ENCODE results near the gene AGAP1. TPM values are rescaled to one million over a fixed set of nuclear protein-coding genes. Genes with fewer than 3 reads are reported as not detected.

Gene AGAP1
- total and polyA plus RNA-seq, 2 donors (not counting 3 experiments of a cell fraction or from before 2014, with no cell fraction given) = 10.2 to 20.9 TPM

GRCh38 chr2:235642446-235643098, 148.7 kb downstream of the AGAP1 start:
- no peaks in the 10 kb centered on the region for H3K27me3 ChIP-seq (ENCODE audit: control insufficient read depth in 2 of 2, insufficient read depth in 2 of 2, low read length in 2 of 2)
- H3K4me2 ChIP-seq (ENCODE audit: insufficient read depth, low read length) = no peak overlapping the region
- no peaks in the 10 kb centered on the region for H3K9me3 ChIP-seq (replicated peaks; ENCODE audit: control insufficient read depth, insufficient read depth, low read length)
- no peaks in the 10 kb centered on the region for H4K20me1 ChIP-seq (replicated peaks; ENCODE audit: control insufficient read depth, extremely low read depth, insufficient read depth, low read length)
- FAIRE-seq (no peak), DNase-seq (ENCODE audit: low read depth, low spot score) (no peak)
- CTCF ChIA-PET = interaction anchor here (1.0 kb wide), 1 partner anchor 103 kb away, joined by 3 read pairs; no protein-coding TSS in a partner anchor
- no peak overlapping the region for H3K9ac ChIP-seq (replicated peaks; ENCODE audit: extremely low read depth, insufficient read depth, low read length)
- no peak overlapping the region for H3K27ac ChIP-seq (ENCODE audit: insufficient read depth, low read depth, low read length)
- H3K36me3 ChIP-seq (ENCODE audit: control insufficient read depth in 2 of 2, extremely low read depth in 1 of 2, insufficient read depth in 2 of 2, low read length in 2 of 2) = no peaks in the 10 kb centered on the region
- POLR2A ChIA-PET = no interaction called here
- H3K4me3 ChIP-seq (replicated peaks in 1 of 3; ENCODE audit: insufficient read depth in 1 of 3, low read depth in 1 of 3, low read length in 3 of 3) = no peak overlapping the region
- H3K4me1 ChIP-seq (ENCODE audit: control insufficient read depth, extremely low read depth, insufficient read depth, low read length) = no peaks in the 10 kb centered on the region
- BruUV-seq (replicated peaks) = no TSS peak
- intact Hi-C loops (cut with micrococcal nuclease) (no loop called here), dilution Hi-C loops (cut with MboI; ENCODE audit: extremely low pct_ligation_motif_present, low sequenced_read_pairs) (no loop called here)
- H2AFZ ChIP-seq (ENCODE audit: low read depth, low read length) = no peak overlapping the region
- no peaks in the 10 kb centered on the region for H3K9me1 ChIP-seq (replicated peaks; ENCODE audit: control insufficient read depth, extremely low read depth, insufficient read depth, low read length)
- no peak for TF ChIP-seq MYC (IDR thresholded peaks at IDR 0.05; ENCODE audit: low read depth, low read length)
- TF ChIP-seq GATA2 (IDR thresholded peaks at IDR 0.05; ENCODE audit: insufficient read depth, insufficient read length, low read depth, low read length) = no peak
- TF ChIP-seq, protein P1, sequence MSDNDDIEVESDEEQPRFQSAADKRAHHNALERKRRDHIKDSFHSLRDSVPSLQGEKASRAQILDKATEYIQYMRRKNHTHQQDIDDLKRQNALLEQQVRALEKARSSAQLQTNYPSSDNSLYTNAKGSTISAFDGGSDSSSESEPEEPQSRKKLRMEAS (IDR thresholded peaks at IDR 0.05; ENCODE audit: insufficient read depth, insufficient read length) = no peak
- no peak for TF ChIP-seq CTCF (IDR thresholded peaks at IDR 0.05; ENCODE audit: extremely low read depth in 1 of 2, insufficient read depth in 1 of 2, low read depth in 1 of 2, low read length in 2 of 2)
- no peak for TF ChIP-seq POLR2AphosphoS5 (IDR thresholded peaks at IDR 0.05; ENCODE audit: insufficient read depth, low read depth, low read length)
- no peaks in the 10 kb centered on the region for H3K79me2 ChIP-seq (ENCODE audit: control insufficient read depth, insufficient read depth, low read length)

All from endothelial cell of umbilical vein (primary cell).